LNCaP clone FGC (cell line): ENCODE data around the gene CFAP99.
A peak's percentile ranks its signal among the peaks of the same experiment; 100 is the strongest.

Experiments used
- DNase-seq: peaks from one replicate; pipeline ENCODE4 v3.0.0-alpha.2; 2011; ENCODE audit warnings: low read depth
- H3K4me3 ChIP-seq: 2 replicates; pipeline ENCODE4 v1.5.1; 2011; ENCODE audit warnings: mild to moderate bottlenecking, low read depth, low read length, control low read depth
- CTCF ChIP-seq: IDR thresholded peaks from 2 replicates; pipeline ENCODE4 v1.5.1; 2012; ENCODE audit warnings: mild to moderate bottlenecking; ENCODE audit not compliant: control insufficient read depth, insufficient read depth; ENCODE audit errors: extremely low read depth

Gene CFAP99

GRCh38 chr4:2397596-2398379 is 21.0 kb upstream of the CFAP99 start:
- no peak for TF ChIP-seq CTCF
- no peak overlapping the region for H3K4me3 ChIP-seq
- no peak for DNase-seq

- H3K4me3 ChIP-seq, result no peak overlapping the region
- TF ChIP-seq CTCF, result no peak
These were observed 19.5 kb upstream of the CFAP99 start for GRCh38 chr4:2399216-2399615.

GRCh38 chr4:2399631-2400190 is 19.0 kb upstream of the CFAP99 start:
- TF ChIP-seq CTCF, result no peak
- H3K4me3 ChIP-seq, result no peak overlapping the region
- DNase-seq, result no peak

More at GRCh38 chr4:2399216-2399615, 19.5 kb upstream of the CFAP99 start:
- no peak for DNase-seq

- DNase-seq, result no peak
- TF ChIP-seq CTCF, result no peak
- H3K4me3 ChIP-seq, result no peak overlapping the region
These were observed 17.7 kb upstream of the CFAP99 start for GRCh38 chr4:2400841-2401609.

- TF ChIP-seq CTCF, result no peak
- peak overlapping the region; percentile 34 for H3K4me3 ChIP-seq
- DNase-seq, result no peak
These were observed 17.2 kb upstream of the CFAP99 start for GRCh38 chr4:2401610-2401983.

- peak; percentile 61 for DNase-seq
- no peak for TF ChIP-seq CTCF
- H3K4me3 ChIP-seq, result peak overlapping the region; percentile 34
These were observed 16.5 kb upstream of the CFAP99 start for GRCh38 chr4:2402048-2402842.
